ENCODE measurements around the gene CCDC57.

- TF ChIP-seq POLR2A (IDR thresholded peaks at IDR 0.05) (peak in 1 of 2 donors; percentile 63), CTCF (IDR thresholded peaks at IDR 0.05) (no peak)
Observed at GRCh38 chr17:82051776-82052637, 160.6 kb downstream of the CCDC57 start, which contains the start of the genes GPS1 and RFNG.

Measured in thyroid gland (tissue), 4 donors.